Erythroblast (primary cell): ENCODE results near the gene MGAT5B.

ENCODE experiments used
- DNase-seq, 2 experiments: peaks; one replicate each; lab custom pipeline; 2025; lab: John Stamatoyannopoulos, UW
- GATA1 ChIP-seq: IDR thresholded peaks from 2 replicates; pipeline ENCODE4 v1.6.1; 2011; ENCODE audit warnings: low read depth, mild to moderate bottlenecking, control low read depth, low read length, moderate library complexity
- POLR2A ChIP-seq: IDR thresholded peaks from 2 replicates; pipeline ENCODE4 v1.6.1; 2011; ENCODE audit warnings: mild to moderate bottlenecking, low read length

Gene MGAT5B

GRCh38 chr17:76944477-76944876, 76.3 kb downstream of the MGAT5B start:
- no peak for DNase-seq
- TF ChIP-seq GATA1 (no peak), POLR2A (no peak)

GRCh38 chr17:76946111-76946771, 78.0 kb downstream of the MGAT5B start:
- DNase-seq: no peak
- TF ChIP-seq POLR2A (no peak), GATA1 (no peak)

GRCh38 chr17:76946772-76947135, 78.5 kb downstream of the MGAT5B start:
- no peak for DNase-seq
- TF ChIP-seq GATA1 (no peak), POLR2A (no peak)

GRCh38 chr17:76947309-76947708, 79.1 kb downstream of the MGAT5B start:
- DNase-seq: no peak
- TF ChIP-seq GATA1 (no peak), POLR2A (no peak)

- no peak for DNase-seq
- TF ChIP-seq POLR2A (no peak), GATA1 (no peak)
Measured at GRCh38 chr17:76947771-76948170, 79.6 kb downstream of the MGAT5B start.

- TF ChIP-seq POLR2A (no peak), GATA1 (no peak)
- DNase-seq: no peak
Measured at GRCh38 chr17:76948301-76948700, 80.1 kb downstream of the MGAT5B start.

GRCh38 chr17:76948726-76949342, 80.6 kb downstream of the MGAT5B start:
- TF ChIP-seq GATA1: no peak
- no peak for TF ChIP-seq POLR2A
- no peak for DNase-seq

- TF ChIP-seq GATA1 (no peak), POLR2A (no peak)
- DNase-seq: no peak
Measured at GRCh38 chr17:76949913-76950695, 81.9 kb downstream of the MGAT5B start.

- no peak for TF ChIP-seq POLR2A
- TF ChIP-seq GATA1: no peak
- DNase-seq: no peak
Measured at GRCh38 chr17:76951375-76951905, 83.2 kb downstream of the MGAT5B start.

GRCh38 chr17:76952402-76952801, 84.2 kb downstream of the MGAT5B start:
- TF ChIP-seq GATA1 (no peak), POLR2A (no peak)
- DNase-seq: no peak

GRCh38 chr17:76953066-76953465, 84.9 kb downstream of the MGAT5B start:
- no peak for DNase-seq
- TF ChIP-seq GATA1: no peak
- no peak for TF ChIP-seq POLR2A

- DNase-seq: no peak
- TF ChIP-seq POLR2A: no peak
- no peak for TF ChIP-seq GATA1
Measured at GRCh38 chr17:76953946-76954345, 85.7 kb downstream of the MGAT5B start.

GRCh38 chr17:76955191-76955590, 87.0 kb downstream of the MGAT5B start:
- TF ChIP-seq POLR2A (no peak), GATA1 (no peak)

GRCh38 chr17:76956846-76957540, 88.8 kb downstream of the MGAT5B start:
- DNase-seq: no peak
- TF ChIP-seq GATA1 (no peak), POLR2A (no peak)

More at GRCh38 chr17:76955191-76955590, 87.0 kb downstream of the MGAT5B start:
- no peak for DNase-seq
